Measurements from ENCODE around the gene ZBTB20. TPM values are rescaled to one million over a fixed set of nuclear protein-coding genes. Genes with fewer than 3 reads are reported as not detected.
A peak's percentile ranks its signal among the peaks of the same experiment; 100 is the strongest.

Gene ZBTB20
- total RNA-seq, 4 donors from 2014 or later = 4.1 to 41.8 (median 11.6) TPM

GRCh38 chr3:114624571-114625181 lies 522.4 kb downstream of the ZBTB20 start:
- intact Hi-C loops (cut with DNase I) = no loop called here
- H3K4me3 ChIP-seq = peak overlapping the region; percentile 13 to 55 (median 41)
- H3K9me3 ChIP-seq = no peaks in the 10 kb centered on the region
- H3K27ac ChIP-seq = peak overlapping the region; percentile 81 to 95 (median 92)
- no peaks in the 10 kb centered on the region for H3K36me3 ChIP-seq
- TF ChIP-seq POLR2A (IDR thresholded peaks at IDR 0.05) (peak in 2 of 4 donors; percentile 30 to 46), CTCF (IDR thresholded peaks at IDR 0.05) (no peak)
- 44 to 72% methylated on average over 8 to 9 of the region's 10 CpGs for WGBS, 2 donors
- no peak for DNase-seq
- peaks cover 0 to 45% (median 5%) of the 10 kb centered on the region in 3 donors for H3K4me1 ChIP-seq
- H3K27me3 ChIP-seq = no peaks in the 10 kb centered on the region

GRCh38 chr3:114624047-114624445 lies 523.0 kb downstream of the ZBTB20 start:
- no peak for DNase-seq
- Histone ChIP-seq H3K4me3 (peak overlapping the region; percentile 13 to 55 (median 41)), H3K4me1 (peaks cover 0 to 45% (median 5%) of the 10 kb centered on the region in 3 donors), H3K27ac (peak overlapping the region; percentile 81 to 95 (median 92)), H3K27me3 (no peaks in the 10 kb centered on the region), H3K36me3 (no peaks in the 10 kb centered on the region), H3K9me3 (no peaks in the 10 kb centered on the region)
- WGBS, 2 donors = 47 to 52% methylated on average over 5 of the region's 6 CpGs
- TF ChIP-seq CTCF (IDR thresholded peaks at IDR 0.05) (no peak), POLR2A (IDR thresholded peaks at IDR 0.05) (no peak)
- intact Hi-C loops (cut with DNase I) = no loop called here

GRCh38 chr3:114623420-114624046 lies 523.6 kb downstream of the ZBTB20 start:
- Histone ChIP-seq H3K27me3 (no peaks in the 10 kb centered on the region), H3K36me3 (no peaks in the 10 kb centered on the region), H3K27ac (peak overlapping the region; percentile 81 to 95 (median 92)), H3K9me3 (no peaks in the 10 kb centered on the region), H3K4me3 (peak overlapping the region in 3 of 4 donors; percentile 39 to 55 (median 43)), H3K4me1 (peaks cover 0 to 45% (median 5%) of the 10 kb centered on the region in 3 donors)
- TF ChIP-seq CTCF (IDR thresholded peaks at IDR 0.05) = no peak
- no peak for TF ChIP-seq POLR2A (IDR thresholded peaks at IDR 0.05)
- intact Hi-C loops (cut with DNase I) = no loop called here
- DNase-seq = no peak
- 42 to 48% methylated on average over 5 of the region's 5 CpGs for WGBS, 2 donors

- no peaks in the 10 kb centered on the region for H3K36me3 ChIP-seq
- DNase-seq = no peak
- peak overlapping the region in 2 of 4 donors; percentile 92 to 93 for H3K27ac ChIP-seq
- 79 to 81% methylated on average over 3 of the region's 3 CpGs for WGBS, 2 donors
- no peaks in the 10 kb centered on the region for H3K27me3 ChIP-seq
- intact Hi-C loops (cut with DNase I) = no loop called here
- H3K4me1 ChIP-seq = peaks cover 0 to 35% (median 5%) of the 10 kb centered on the region in 3 donors
- TF ChIP-seq CTCF (IDR thresholded peaks at IDR 0.05) (no peak), POLR2A (IDR thresholded peaks at IDR 0.05) (no peak)
- no peaks in the 10 kb centered on the region for H3K9me3 ChIP-seq
- no peak overlapping the region for H3K4me3 ChIP-seq
Measured at GRCh38 chr3:114622001-114622400, 525.1 kb downstream of the ZBTB20 start.

- Histone ChIP-seq H3K4me3 (no peak overlapping the region), H3K27ac (no peak overlapping the region), H3K4me1 (peaks cover 0 to 21% (median 3%) of the 10 kb centered on the region in 3 donors), H3K27me3 (no peaks in the 10 kb centered on the region), H3K36me3 (no peaks in the 10 kb centered on the region), H3K9me3 (no peaks in the 10 kb centered on the region)
- 76 to 100% methylated on average over 2 to 3 of the region's 3 CpGs for WGBS, 2 donors
- TF ChIP-seq CTCF (IDR thresholded peaks at IDR 0.05) (no peak), POLR2A (IDR thresholded peaks at IDR 0.05) (no peak)
- intact Hi-C loops (cut with DNase I) = no loop called here
- DNase-seq = no peak
Measured at GRCh38 chr3:114619771-114620170, 527.3 kb downstream of the ZBTB20 start.
